Renal pelvis (tissue), 4 donors: Measurements from ENCODE around the gene ERBB4. TPM values are rescaled to one million over a fixed set of nuclear protein-coding genes. Genes with fewer than 3 reads are reported as not detected.

ENCODE experiments used
- DNase-seq: peaks from one replicate; pipeline ENCODE4 v3.0.0-alpha.2; 2013
- polyA plus RNA-seq, 3 donors: library from polyadenylated mRNA; unstranded; fragments of 120-200 nt; gene quantifications; one replicate each; pipeline ENCODE4 v1.2.1, GENCODE V29; 2013; ENCODE audit not compliant: insufficient read length in 3 of 3

The ERBB4 gene
- polyA plus RNA-seq, 3 donors = 40.0 to 57.4 (median 49.7) TPM

- DNase-seq = no peak
Measured at GRCh38 chr2:212078103-212078502, 460.5 kb downstream of the ERBB4 start.

GRCh38 chr2:212076456-212076855 is 462.1 kb downstream of the ERBB4 start:
- DNase-seq = no peak

- no peak for DNase-seq
Measured at GRCh38 chr2:212073360-212073759, 465.2 kb downstream of the ERBB4 start.

- no peak for DNase-seq
Measured at GRCh38 chr2:212066546-212066945, 472.1 kb downstream of the ERBB4 start.

- DNase-seq = no peak
Measured at GRCh38 chr2:212064318-212064717, 474.3 kb downstream of the ERBB4 start.

GRCh38 chr2:212052412-212053159 is 486.0 kb downstream of the ERBB4 start:
- no peak for DNase-seq

- DNase-seq = no peak
Measured at GRCh38 chr2:212050871-212051270, 487.7 kb downstream of the ERBB4 start.

GRCh38 chr2:212042562-212042961 is 496.0 kb downstream of the ERBB4 start:
- no peak for DNase-seq

GRCh38 chr2:212037062-212037461 is 501.5 kb downstream of the ERBB4 start:
- no peak for DNase-seq

GRCh38 chr2:212034841-212035585 is 503.6 kb downstream of the ERBB4 start:
- no peak for DNase-seq

- no peak for DNase-seq
Measured at GRCh38 chr2:212033888-212034287, 504.7 kb downstream of the ERBB4 start.

GRCh38 chr2:212032536-212033219 is 505.9 kb downstream of the ERBB4 start:
- DNase-seq = no peak

GRCh38 chr2:212032032-212032431 is 506.6 kb downstream of the ERBB4 start:
- no peak for DNase-seq

- DNase-seq = no peak
Measured at GRCh38 chr2:212030709-212031108, 507.9 kb downstream of the ERBB4 start.

- DNase-seq = no peak
Measured at GRCh38 chr2:212028798-212029394, 509.7 kb downstream of the ERBB4 start.

- no peak for DNase-seq
Measured at GRCh38 chr2:212027681-212028628, 510.6 kb downstream of the ERBB4 start.

GRCh38 chr2:212024040-212024439 is 514.6 kb downstream of the ERBB4 start:
- DNase-seq = no peak

GRCh38 chr2:212022966-212023365 is 515.6 kb downstream of the ERBB4 start:
- DNase-seq = no peak

GRCh38 chr2:212021947-212022346 is 516.7 kb downstream of the ERBB4 start:
- DNase-seq = no peak

- no peak for DNase-seq
Measured at GRCh38 chr2:212015588-212015987, 523.0 kb downstream of the ERBB4 start.

- DNase-seq = no peak
Measured at GRCh38 chr2:212013626-212014025, 525.0 kb downstream of the ERBB4 start.
